HG03060 (cell line): ENCODE results near the gene DNMT3A.

Experiments used
- ATAC-seq: cut with Tn5 transposase; IDR thresholded peaks from one replicate; pipeline ENCODE4 v1.9.1; 2021; ENCODE audit warnings: low read depth, moderate number of reproducible peaks; ENCODE audit not compliant: unreplicated experiment

The DNMT3A gene

DNA sequence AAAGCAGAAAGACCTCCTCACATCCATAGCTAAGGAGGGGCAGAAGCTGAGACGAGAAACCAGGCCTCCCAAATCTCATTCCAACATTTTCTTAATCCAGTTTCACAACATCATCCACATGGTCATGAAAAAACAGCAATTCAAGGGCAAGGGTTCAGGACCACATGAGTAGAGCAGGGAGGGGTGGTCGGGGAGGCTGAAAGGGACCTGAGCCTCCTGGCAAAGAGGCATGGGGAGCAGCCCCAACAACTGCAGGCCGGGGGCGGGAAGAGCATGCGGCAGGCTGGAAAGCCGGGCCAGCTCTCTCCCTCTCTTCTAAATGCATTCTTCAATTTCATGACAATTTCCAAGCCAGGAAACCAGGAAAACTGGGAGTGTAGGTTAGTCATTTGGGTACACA, 76.7 kb downstream of the DNMT3A start:
- ATAC-seq: no peak

DNA sequence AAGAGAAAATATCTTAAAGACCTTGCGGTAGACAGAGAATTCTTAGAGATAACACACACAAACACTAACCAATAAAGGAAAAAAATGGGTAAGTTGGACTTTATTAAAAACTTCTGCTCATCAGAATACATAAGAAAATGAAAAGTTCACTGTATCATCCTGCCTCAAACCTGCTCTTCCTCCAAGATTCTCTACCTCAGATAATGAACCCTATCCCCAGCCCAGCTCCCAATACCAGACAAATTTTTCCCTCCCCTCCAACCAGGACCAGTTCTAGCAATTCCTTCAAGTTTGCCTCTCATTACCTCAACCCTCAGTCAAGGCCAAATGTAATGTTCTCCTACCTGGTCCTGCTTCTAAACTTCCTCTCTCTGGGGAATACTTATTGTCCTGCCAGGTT, 79.4 kb downstream of the DNMT3A start:
- ATAC-seq: no peak

DNA sequence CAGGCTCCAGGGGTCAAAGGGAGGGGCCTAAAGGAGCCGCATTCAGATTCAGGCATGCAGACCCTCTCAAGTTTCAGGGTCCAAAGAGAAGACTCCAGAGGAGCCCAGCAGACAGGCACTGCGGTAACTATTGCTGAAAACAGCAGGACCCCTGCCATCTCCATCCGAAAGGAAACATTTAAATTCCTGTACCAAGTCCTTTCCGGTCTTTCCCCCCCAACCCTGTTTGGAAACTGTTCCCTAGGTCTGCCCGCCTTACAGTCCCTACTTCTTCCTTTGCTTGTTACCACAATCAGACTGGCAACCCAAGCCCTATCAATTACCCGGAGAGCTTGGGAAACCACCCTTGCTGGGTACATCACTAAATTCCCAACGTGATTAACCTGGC, 82.0 kb downstream of the DNMT3A start:
- ATAC-seq: no peak

DNA sequence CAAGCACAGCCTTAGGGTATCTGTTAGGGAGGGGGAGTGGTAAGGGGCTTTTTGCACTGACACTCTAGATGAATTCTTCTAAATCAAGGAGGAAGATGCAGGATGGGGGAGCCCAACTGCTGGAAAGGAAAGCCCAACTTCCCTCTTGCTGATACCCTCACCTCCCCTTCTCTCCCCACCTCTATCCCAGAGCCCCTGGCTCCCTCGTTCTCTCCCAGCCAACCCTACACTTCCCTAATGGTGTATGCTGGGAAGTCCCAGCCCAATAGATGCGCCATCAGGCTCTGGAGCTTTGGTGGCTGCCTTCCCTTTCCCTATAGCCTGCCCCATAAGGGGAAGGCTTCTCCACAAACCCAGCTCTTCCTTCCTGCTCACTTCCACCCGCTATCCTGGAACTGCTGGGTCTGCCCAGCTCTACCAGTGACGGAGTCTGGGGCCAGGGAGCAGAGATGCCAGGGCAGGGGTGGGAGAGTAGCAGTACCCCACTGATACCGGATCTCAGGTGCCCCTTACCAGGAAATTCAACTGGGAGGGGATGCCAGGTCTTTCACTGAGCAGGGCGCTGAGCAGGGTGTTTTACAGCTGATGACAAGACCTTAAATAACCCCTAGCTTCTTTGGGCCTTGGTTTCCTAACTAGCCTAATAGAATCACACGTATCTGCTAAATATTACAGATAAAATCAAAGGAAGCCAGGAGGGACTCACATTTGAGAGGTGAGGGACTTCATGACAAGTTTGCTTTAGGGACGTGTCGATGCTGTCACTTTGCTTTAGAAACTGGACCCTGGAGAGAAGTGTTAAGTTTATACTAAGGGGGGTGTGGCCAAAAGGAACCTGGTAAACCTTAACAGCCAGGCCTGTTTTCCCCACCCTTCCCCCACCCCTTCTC, 82.6 kb downstream of the DNMT3A start:
- ATAC-seq: no peak

DNA sequence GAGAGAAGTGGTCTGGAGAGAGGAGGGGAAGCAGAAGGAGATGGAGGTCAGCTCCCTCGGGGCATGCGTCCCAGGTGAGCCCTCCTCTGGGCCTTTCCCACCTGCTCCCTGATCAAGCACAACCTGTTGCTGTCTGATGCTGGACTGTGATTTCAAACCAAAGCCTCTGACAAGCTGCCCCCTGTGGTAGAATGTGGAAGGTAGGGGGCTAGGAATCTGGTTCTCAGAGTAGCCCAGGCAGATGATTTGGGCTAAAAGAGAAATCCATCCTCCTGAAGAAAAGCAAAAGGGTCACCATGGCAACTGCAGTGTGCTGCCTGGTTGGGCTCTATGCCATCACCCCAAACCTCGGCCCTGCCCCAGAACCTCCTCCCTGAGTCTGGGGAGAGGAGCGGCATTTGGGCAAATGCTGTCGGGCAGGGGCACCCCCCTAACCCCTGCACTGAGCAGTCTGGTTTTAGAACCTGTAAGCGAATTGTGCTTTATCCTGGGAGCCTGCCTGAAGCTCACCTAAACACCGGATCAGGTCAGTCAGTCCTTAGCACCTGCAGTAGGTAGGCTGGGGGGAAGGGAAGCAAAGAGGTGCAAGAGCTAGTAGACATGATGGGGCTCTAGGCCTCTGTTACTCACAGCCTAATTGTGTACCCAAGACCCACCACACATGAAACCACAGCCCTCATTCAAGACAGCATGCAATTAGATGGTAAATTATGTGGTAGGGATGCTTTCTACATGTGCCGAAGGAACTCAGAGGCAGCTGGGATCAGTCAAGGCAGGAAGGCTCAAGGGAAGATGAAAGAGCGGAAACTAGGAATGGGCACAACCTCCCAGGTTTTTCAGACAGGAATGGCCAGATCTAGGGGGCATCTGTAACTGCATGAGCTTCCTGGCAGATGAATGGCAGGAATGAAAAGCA, 83.5 kb downstream of the DNMT3A start:
- no peak for ATAC-seq

DNA sequence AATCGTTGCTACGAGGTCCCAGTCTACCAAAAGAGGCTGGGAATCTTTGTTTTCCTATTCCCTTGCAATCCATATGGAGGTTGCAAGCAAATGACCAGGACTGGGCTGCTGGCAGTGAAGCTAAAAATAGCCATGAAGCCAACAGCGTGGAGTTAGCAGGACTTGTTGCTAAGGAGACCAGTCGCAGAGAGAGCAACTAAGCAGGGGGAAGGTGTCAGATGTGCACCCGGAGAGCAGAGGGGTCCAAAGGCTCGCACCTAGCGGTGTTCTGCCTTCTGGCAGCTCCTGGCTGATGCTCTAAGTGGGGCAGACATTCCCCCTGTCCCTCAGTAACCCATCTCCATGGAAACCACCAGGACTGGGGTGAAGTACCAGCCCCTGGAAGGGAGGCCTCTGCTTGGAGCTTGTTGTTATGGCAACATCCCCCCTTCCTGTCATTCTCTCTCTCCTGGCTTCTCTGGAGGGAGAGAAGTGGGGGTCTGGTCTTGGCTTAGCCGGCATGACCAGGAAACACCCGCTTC, 84.6 kb downstream of the DNMT3A start:
- ATAC-seq: no peak

DNA sequence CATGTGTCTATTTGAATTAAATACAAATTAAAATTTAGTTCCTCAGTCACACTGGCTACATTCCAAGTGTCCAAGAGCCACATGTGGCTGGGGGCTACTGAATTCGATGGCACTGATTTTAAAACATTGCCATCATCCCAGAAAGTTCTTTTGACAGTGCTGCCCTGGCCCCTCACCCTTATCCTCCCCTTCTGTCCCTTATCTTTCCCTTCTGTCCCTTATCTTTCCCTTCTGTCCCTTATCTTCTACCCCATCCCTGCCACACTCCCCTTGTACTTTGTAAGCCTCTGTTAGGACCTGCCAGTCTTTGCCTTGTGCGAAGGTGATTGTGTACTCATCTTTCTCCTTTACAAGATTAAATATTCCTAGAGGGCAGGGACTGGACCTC, 85.2 kb downstream of the DNMT3A start:
- no peak for ATAC-seq

DNA sequence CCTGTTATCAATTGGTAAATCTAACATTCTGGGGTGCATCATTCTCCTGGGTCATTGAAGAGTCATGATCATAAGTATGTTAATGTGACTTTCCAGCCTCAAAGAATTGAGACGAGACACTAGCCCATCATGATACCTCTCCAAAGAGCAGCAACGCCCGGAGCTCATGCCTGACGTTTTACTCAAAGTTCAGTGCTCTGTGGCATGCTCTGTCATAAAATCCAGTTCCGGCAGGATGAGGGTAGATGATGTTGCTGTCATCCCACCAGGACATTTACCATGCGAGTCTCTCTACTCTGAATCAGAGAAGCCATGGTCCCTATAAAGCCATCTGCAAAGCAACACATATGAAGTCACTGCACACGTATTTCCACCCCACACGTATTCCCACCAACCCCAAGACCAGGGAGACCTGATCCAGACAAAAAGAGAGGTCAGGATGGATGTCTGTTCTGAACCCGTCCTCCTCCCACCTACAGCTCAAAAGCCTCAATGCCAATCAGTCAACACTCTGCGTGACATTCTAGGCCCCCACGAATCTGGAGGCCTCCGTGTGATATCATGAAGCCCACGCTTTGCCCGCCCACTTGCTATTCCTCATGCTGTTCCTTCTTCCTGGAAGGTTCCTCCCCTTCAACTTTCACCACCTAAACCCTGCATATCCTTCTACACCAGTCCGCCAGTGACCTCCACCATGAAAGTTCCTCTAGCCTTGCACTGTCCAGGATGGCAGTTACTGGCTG, 85.8 kb downstream of the DNMT3A start:
- ATAC-seq: no peak

DNA sequence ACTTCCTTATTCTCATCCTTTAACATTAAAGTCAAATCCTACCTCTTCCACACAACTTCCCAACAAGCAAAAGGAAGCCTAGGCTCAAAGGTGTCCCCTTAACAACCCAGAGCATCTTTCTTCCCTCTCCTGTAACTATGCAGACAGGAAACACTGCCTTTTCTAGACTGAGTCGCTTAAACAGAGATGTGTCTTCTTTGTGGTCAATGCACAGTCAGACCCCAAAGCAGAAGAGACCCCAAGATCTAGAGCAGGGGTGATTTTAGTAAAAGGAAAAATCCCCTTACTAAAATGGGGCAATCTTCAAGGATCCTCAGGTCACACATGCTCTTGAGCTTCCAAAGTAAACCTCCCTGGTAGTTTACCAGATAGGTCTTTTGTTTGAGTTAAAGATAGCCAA, 86.8 kb downstream of the DNMT3A start:
- ATAC-seq: no peak

DNA sequence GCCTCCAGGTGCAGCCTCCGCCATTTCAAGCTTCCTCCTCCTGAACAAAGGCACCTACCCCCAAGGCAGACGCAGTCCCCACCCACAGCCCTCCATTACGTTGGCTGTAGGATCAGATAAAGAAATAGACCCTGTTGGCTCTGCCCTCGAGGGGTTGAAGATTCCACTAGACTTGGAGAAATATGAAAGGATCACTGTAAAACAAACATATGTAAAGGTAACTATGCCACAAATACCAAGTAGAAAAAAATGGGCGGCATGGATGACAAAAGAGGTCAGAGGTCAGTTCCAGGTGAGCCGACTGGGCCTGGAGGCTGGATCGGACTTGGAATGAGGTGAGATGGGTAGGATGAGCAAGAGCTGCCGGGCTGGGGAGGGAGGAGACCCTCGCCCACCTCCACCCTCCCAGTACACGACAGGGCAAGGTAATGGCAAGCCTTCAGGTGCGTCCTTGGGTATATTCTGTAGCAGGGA, 88.5 kb downstream of the DNMT3A start:
- no peak for ATAC-seq

DNA sequence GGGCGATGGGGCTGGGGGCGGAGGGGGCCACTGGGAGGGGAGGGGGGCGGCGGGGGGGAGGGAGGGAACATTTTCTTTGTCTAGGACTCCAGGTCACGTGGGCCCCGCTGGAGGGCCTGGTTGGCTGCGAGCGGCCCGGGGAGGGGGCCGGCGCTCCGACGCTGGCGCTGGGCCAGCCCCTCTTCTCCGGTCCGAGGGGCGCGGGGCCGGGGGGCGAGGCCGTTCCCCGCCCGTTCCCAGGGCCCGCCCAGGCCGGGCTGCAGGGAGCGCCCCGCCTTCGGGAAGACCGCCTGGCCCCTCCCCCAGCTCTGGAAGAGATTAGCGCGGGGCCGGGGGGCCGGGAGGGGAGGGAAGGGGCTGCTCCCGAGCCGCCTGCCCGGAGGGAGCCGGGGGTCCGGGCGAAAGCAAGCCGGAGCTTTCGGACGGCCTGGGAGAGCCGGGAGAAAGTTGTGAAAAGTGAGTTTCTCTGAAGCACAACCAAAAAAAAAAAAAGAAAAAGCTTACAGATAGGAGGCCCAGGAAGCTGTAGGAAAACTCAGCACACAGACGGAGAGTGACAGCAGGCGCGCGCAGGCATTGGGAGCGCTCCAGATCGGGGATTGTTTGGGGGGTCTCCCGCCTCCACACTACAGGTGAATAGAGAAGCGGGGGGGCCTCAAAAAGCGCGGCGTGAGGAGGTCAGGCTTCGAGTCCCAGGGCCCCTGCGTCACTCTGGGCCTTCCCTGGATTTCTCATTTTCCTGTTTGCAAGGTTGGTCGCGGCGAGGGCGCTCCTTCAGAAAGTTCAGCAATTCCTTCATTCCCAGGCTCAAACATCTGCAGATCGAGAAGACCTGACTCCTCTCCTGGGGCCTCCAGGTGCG, 89.2 kb downstream of the DNMT3A start:
- ATAC-seq: no peak

DNA sequence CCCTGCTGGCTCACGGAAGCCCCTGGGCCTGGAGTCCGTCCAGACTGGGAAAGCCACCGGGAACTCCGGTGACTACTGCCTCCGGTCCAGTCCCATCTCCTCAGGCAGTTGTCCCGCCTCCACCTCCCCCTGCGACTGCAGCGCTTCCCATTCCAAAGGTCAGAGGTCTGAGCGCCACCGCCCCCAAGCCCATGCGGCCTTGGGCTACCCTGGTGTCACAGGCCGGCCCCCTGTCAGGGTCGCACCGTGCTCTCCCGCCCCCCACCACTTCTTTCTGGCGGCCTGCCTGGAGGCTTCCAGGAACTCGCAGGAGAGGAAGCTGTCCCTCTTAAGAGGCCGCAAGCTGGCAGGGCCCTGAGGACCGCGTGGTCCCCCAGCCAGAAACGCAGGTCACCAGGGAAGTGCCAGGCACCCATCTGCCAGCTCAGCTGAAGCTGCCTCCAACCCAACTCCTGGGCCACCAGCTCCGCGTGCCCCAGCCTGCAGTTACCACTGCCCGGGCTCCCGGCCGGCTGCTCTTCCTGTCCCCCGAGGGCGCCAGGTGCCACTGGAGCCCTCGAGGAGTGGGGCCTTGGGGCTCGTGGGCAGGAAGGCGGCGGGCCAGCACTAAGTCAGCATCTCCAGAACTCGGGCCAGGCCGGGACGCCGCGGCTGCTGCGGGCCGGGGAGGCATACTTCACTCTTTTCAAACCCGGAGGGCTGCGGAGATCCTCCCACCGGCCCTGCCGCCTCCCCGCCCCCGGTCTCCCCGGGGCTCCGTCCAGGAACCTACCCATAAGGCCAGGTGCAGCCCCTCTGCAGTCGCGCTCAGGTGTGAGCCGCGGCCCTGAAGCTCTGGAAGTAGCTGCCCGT, 90.1 kb downstream of the DNMT3A start:
- no peak for ATAC-seq

DNA sequence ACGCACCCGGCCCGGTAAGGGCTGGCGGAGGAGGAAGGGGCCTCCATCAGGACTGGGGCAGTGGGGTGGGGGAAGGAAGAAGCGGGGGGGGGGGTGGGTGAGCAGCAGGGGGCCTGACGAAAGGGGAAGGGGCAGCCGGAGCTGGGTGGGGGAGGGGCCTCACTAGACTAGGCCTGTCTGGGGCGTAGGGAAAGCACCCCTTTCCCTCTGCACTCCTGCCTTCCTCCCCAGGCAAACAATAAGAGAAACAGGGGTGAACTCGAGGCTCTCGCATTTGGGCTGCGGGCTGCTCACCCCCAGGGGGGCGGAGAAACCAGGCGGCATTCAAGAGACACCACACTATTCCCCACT, 90.7 kb downstream of the DNMT3A start:
- no peak for ATAC-seq

DNA sequence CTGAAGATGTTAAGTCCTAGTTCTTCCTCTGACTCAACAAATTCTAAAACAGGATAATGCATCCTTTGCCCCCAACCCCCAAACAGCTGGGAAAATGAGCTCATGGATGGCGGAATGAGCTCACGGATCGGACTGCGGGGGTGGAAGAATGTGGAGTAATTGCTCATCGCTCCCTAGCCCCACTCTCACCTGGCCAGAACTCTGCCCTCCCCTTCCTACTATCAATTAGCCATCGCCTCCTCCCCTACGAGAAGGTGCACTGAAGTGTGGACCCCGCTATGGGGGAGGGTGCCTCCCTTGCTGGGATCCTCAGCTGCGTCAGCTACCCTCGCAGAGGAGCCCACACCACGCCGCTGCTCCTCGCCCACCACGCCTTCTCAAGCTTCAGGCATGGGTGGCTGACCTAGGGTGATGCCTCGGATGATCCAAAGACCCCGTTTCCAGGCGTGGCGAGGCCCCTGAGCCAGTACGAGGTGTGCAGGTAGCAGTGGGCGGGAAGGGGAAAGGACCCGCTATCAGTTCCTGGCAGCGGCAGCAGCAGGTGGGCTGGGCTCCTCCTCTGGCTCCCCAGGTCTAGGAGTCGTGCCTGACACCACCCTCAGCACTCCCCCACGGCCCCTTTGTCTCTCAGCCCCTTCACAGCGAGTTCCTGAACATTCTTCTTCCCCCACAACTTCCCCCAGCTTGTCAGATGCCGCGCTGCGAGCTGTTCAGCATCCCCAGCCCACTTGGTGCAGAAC, 91.2 kb downstream of the DNMT3A start:
- no peak for ATAC-seq

DNA sequence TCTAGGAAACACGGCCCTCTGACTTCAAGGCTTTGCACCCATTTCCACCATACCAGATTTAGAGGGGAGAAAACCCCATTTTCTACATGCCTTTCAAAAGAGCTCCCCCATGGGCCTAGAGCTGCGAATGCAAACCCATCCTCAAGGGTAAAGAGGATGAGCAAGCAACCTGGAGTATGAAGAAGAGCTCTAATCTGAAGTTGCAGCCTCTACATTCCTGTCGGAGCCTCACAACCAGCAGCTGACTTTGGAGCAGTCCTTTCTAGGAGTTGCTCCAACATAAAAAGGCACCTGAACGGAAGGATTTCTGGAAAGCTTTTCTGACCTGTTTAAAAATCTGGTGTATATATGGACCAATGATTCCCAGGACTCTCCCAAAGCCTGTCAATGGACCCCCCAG, 91.9 kb downstream of the DNMT3A start:
- no peak for ATAC-seq

DNA sequence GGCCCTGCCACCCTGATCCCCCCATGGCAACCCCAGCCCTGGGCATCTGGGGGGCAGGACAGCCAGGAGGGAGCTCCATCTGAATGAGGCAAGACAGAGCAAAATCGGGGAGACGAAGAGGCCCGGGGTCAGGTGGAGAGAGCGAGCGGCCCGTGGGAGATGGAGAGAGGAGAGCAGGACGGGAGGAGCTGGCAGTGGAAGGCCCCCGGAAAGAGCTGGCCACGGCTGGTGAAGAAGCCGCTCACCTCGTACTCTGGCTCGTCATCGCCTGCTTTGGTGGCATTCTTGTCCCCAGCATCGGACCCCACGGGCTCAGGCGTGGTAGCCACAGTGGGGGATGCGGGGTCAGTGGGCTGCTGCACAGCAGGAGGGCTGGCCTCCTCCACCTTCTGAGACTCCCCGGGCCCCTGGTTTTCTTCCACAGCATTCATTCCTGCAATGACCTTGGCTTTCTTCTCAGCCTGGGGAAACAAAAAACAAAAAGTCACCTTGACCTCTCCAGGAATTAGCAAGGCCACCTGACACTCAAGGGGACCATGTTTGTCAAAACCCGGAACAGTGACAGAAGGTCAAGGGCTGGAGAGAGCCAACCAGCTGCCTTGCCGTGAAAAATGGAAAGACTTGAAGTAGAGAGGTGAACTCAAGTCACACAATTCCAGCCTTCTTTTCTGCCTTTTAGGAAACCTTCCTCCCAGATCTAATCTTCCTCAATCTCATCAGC, 93.8 kb downstream of the DNMT3A start:
- no peak for ATAC-seq

DNA sequence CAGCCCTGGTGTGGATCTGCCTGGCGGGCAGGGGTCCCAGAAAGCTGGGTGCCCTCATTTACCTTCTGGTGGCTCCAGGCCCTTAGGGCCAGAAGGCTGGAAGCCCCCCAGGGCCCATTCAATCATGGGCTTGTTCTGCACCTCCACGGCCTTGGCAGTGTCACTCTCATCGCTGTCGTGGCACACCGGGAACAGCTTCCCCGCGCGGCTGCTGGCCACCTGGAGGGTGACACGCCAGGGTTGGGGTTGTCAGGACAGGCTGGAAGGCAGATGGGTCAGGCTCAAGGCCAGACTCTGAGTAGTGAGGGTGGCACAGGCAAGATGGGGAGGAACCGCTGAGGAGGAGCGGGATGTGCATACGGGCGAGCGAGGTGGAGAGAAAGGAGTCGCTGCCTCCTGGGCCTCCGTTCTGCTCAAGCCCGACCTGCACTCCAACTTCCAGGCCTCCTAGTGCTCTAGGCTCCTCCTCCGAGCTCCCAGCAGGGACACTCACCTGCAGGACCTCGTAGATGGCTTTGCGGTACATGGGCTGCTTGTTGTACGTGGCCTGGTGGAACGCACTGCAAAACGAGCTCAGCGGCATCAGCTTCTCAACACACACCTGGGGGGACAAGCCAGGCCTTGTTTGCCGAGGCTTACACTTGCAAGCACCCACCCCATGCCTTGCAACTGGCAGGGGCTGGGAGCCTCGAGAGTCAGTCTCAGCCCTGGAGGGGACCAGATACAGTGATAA, 95.0 kb downstream of the DNMT3A start:
- no peak for ATAC-seq
